Astrocyte of the spinal cord (primary cell): ENCODE measurements around the gene PHOSPHO2.

Experiments used
- DNase-seq: peaks from one replicate; pipeline ENCODE4 v3.0.0; 2011; ENCODE audit warnings: low read depth, low spot score
- H3K4me3 ChIP-seq: 2 replicates; pipeline ENCODE4 v1.5.1; 2011; ENCODE audit warnings: low read depth, mild to moderate bottlenecking, low read length, moderate library complexity
- CTCF ChIP-seq: IDR thresholded peaks from 2 replicates; pipeline ENCODE4 v1.5.1; 2012; ENCODE audit warnings: low read depth, mild to moderate bottlenecking, low read length, inconsistent platforms
- in situ Hi-C: cut with HindIII; loops from 2 replicates; pipeline ENCODE4 v1.10.0; 2017; ENCODE audit warnings: low sequenced_read_pairs

Gene PHOSPHO2

GRCh38 chr2:169694113-169694893 is at the start of gene PHOSPHO2, which contains the start of gene CFAP210:
Gene PHOSPHO2, plus strand, starts transcription at chr2:169694469. Its CDS starts 6,503 bp downstream, at chr2:169700972.
Gene CFAP210, minus strand, starts transcription at chr2:169694405. Its CDS starts 78 bp downstream, at chr2:169694327.
- H3K4me3 ChIP-seq = peak within 1 kb of the TSS; percentile 73
- in situ Hi-C loops = no loop called here
- peak; percentile 97 for DNase-seq
- TF ChIP-seq CTCF = no peak

GRCh38 chr2:169647496-169647895 is 46.8 kb upstream of the PHOSPHO2 start:
- DNase-seq = no peak
- in situ Hi-C loops = no loop called here
- H3K4me3 ChIP-seq = no peak overlapping the region
- TF ChIP-seq CTCF = no peak

- no peak overlapping the region for H3K4me3 ChIP-seq
- in situ Hi-C loops = no loop called here
- DNase-seq = no peak
- no peak for TF ChIP-seq CTCF
Measured at GRCh38 chr2:169649278-169649677, 45.0 kb upstream of the PHOSPHO2 start.

GRCh38 chr2:169653636-169654035 is 40.6 kb upstream of the PHOSPHO2 start:
- TF ChIP-seq CTCF = no peak
- in situ Hi-C loops = no loop called here
- no peak overlapping the region for H3K4me3 ChIP-seq
- DNase-seq = no peak

GRCh38 chr2:169656164-169656563 is 38.1 kb upstream of the PHOSPHO2 start:
- H3K4me3 ChIP-seq = no peak overlapping the region
- DNase-seq = no peak
- in situ Hi-C loops = no loop called here
- no peak for TF ChIP-seq CTCF

GRCh38 chr2:169658877-169659276 is 35.4 kb upstream of the PHOSPHO2 start:
- no peak for TF ChIP-seq CTCF
- DNase-seq = no peak

More at GRCh38 chr2:169658877-169659276, 35.4 kb upstream of the PHOSPHO2 start:
- H3K4me3 ChIP-seq = no peak overlapping the region
- in situ Hi-C loops = no loop called here
